ENCODE data around the gene DMAC2L.
"Not testable (repeated sequence)": the region's sequence is repeated elsewhere in the genome, so short reads cannot be mapped to it uniquely, and the experiment has no call there.

The DMAC2L gene

GRCh38 chr14:50311972-50312733 lies at the start of gene DMAC2L, which contains the start of gene L2HGDH:
DMAC2L (plus strand) TSS chr14:50312324; CDS start chr14:50321488, 9,164 bp downstream.
L2HGDH (minus strand) TSS chr14:50312229; CDS start chr14:50312150, 79 bp downstream.
- in situ Hi-C loops (cut with MboI; ENCODE audit: low sequenced_read_pairs) = no loop called here

GRCh38 chr14:50262865-50263264 lies 49.3 kb upstream of the DMAC2L start:
- in situ Hi-C loops (cut with MboI; ENCODE audit: low sequenced_read_pairs) = no loop called here

- in situ Hi-C loops (cut with MboI; ENCODE audit: low sequenced_read_pairs) = no loop called here
These were observed 48.8 kb upstream of the DMAC2L start for GRCh38 chr14:50263321-50263720.

- in situ Hi-C loops (cut with MboI; ENCODE audit: low sequenced_read_pairs) = no loop called here
These were observed 47.1 kb upstream of the DMAC2L start for GRCh38 chr14:50265029-50265428.

- in situ Hi-C loops (cut with MboI; ENCODE audit: low sequenced_read_pairs) = no loop called here
These were observed 41.2 kb upstream of the DMAC2L start for GRCh38 chr14:50270932-50271331.

- in situ Hi-C loops (cut with MboI; ENCODE audit: low sequenced_read_pairs) = no loop called here
These were observed 39.6 kb upstream of the DMAC2L start for GRCh38 chr14:50272498-50272897.

- in situ Hi-C loops (cut with MboI; ENCODE audit: low sequenced_read_pairs) = no loop called here
These were observed 26.3 kb upstream of the DMAC2L start for GRCh38 chr14:50285861-50286260.

- in situ Hi-C loops (cut with MboI; ENCODE audit: low sequenced_read_pairs) = no loop called here
These were observed 24.0 kb upstream of the DMAC2L start for GRCh38 chr14:50288146-50288545.

GRCh38 chr14:50290306-50290705 lies 21.8 kb upstream of the DMAC2L start:
- in situ Hi-C loops (cut with MboI; ENCODE audit: low sequenced_read_pairs) = no loop called here

GRCh38 chr14:50299585-50299984 lies 12.5 kb upstream of the DMAC2L start:
- in situ Hi-C loops (cut with MboI; ENCODE audit: low sequenced_read_pairs) = no loop called here

- in situ Hi-C loops (cut with MboI; ENCODE audit: low sequenced_read_pairs) = no loop called here
These were observed 10.2 kb upstream of the DMAC2L start for GRCh38 chr14:50301914-50302313.

- in situ Hi-C loops (cut with MboI; ENCODE audit: low sequenced_read_pairs) = no loop called here
These were observed 8.2 kb upstream of the DMAC2L start for GRCh38 chr14:50303744-50304471.

- in situ Hi-C loops (cut with MboI; ENCODE audit: low sequenced_read_pairs) = no loop called here
These were observed 3.7 kb upstream of the DMAC2L start for GRCh38 chr14:50308363-50308915.

GRCh38 chr14:50310445-50310844 lies 1.7 kb upstream of the DMAC2L start:
- in situ Hi-C loops (cut with MboI; ENCODE audit: low sequenced_read_pairs) = no loop called here

- in situ Hi-C loops (cut with MboI; ENCODE audit: low sequenced_read_pairs) = no loop called here
These were observed 670 bp upstream of the DMAC2L start for GRCh38 chr14:50311337-50311971.

GRCh38 chr14:50312734-50313054 lies 570 bp downstream of the DMAC2L start:
- in situ Hi-C loops (cut with MboI; ENCODE audit: low sequenced_read_pairs) = no loop called here

- in situ Hi-C loops (cut with MboI; ENCODE audit: low sequenced_read_pairs) = not testable (repeated sequence)
These were observed 2.0 kb downstream of the DMAC2L start for GRCh38 chr14:50314098-50314497.

- in situ Hi-C loops (cut with MboI; ENCODE audit: low sequenced_read_pairs) = no loop called here
These were observed 6.0 kb downstream of the DMAC2L start for GRCh38 chr14:50318031-50318626.

GRCh38 chr14:50319293-50319692 lies 7.2 kb downstream of the DMAC2L start:
- in situ Hi-C loops (cut with MboI; ENCODE audit: low sequenced_read_pairs) = no loop called here

- in situ Hi-C loops (cut with MboI; ENCODE audit: low sequenced_read_pairs) = no loop called here
These were observed 7.6 kb downstream of the DMAC2L start for GRCh38 chr14:50319721-50320120.

- in situ Hi-C loops (cut with MboI; ENCODE audit: low sequenced_read_pairs) = no loop called here
These were observed 8.2 kb downstream of the DMAC2L start for GRCh38 chr14:50320283-50320682.
